Peyer's patch (tissue), 4 donors: ENCODE measurements around the gene BLTP3A. TPM values are rescaled to one million over a fixed set of nuclear protein-coding genes. Genes with fewer than 3 reads are reported as not detected.
"Not testable (repeated sequence)": the region's sequence is repeated elsewhere in the genome, so short reads cannot be mapped to it uniquely, and the experiment has no call there.

Source experiments
- DNase-seq, 3 donors: peaks; one replicate each; pipeline ENCODE4 v3.0.0-alpha.2; 2017 to 2019
- H3K27ac ChIP-seq, 4 donors: fragments of 200-600 bp; sonication (generic); one replicate each; pipeline ENCODE4 v1.5.1; 2016 to 2019
- H3K27me3 ChIP-seq, 2 donors: fragments of 200-600 bp; sonication (generic); one replicate each; pipeline ENCODE4 v1.5.1; 2019
- H3K36me3 ChIP-seq, 3 donors: fragments of 200-600 bp; sonication (generic); one replicate each; pipeline ENCODE4 v1.5.1; 2016 to 2019
- H3K4me1 ChIP-seq, 4 donors: fragments of 200-600 bp; sonication (generic); one replicate each; pipeline ENCODE4 v1.5.1; 2016 to 2019
- H3K4me3 ChIP-seq, 4 donors: fragments of 200-600 bp; sonication (generic); 1 replicate in 3 of 4; 2 replicates in 1 of 4; pipeline ENCODE4 v1.5.1; 2016 to 2019; ENCODE audit warnings: mild to moderate bottlenecking in 1 of 4
- H3K9me3 ChIP-seq, 4 donors: fragments of 200-600 bp; sonication (generic); one replicate each; pipeline ENCODE4 v1.5.1; 2016 to 2019; ENCODE audit warnings: mild to moderate bottlenecking in 1 of 4
- CTCF ChIP-seq, 6 experiments: fragments of 450-650 bp in 4 of 6; fragments of 200-600 bp in 2 of 6; sonication (generic) in 1 of 6; IDR thresholded peaks; one replicate each; pipeline ENCODE4 v1.5.1; 2017 to 2019; ENCODE audit warnings: antibody characterized with exemption in 6 of 6, mild to moderate bottlenecking in 3 of 6, moderate library complexity in 1 of 6
- POLR2A ChIP-seq, 2 donors: fragments of 450-650 bp; IDR thresholded peaks; one replicate each; pipeline ENCODE4 v1.5.1; 2017; ENCODE audit warnings: antibody characterized with exemption in 2 of 2, mild to moderate bottlenecking in 2 of 2, moderate library complexity in 2 of 2
- total RNA-seq, 4 donors: library from RNA; depleted of rRNA; stranded (reverse); fragments of >200 nt; gene quantifications; one replicate each; pipeline ENCODE4 v1.1.0, GENCODE V29; 2016

BLTP3A gene
- total RNA-seq, 4 donors from 2014 or later = 10.2 to 13.2 (median 10.9) TPM

- no peaks in the 10 kb centered on the region for H3K9me3 ChIP-seq
- DNase-seq = no peak
- TF ChIP-seq CTCF (IDR thresholded peaks at IDR 0.05) (no peak), POLR2A (IDR thresholded peaks at IDR 0.05) (no peak)
- H3K27ac ChIP-seq = no peak overlapping the region
- H3K4me3 ChIP-seq = no peak overlapping the region
- H3K4me1 ChIP-seq = no peaks in the 10 kb centered on the region
- peaks cover 0 to 63% (median 0%) of the 10 kb centered on the region in 3 donors for H3K36me3 ChIP-seq
- H3K27me3 ChIP-seq = no peaks in the 10 kb centered on the region
Measured at GRCh38 chr6:34774967-34775366, 16.9 kb upstream of the BLTP3A start.

- not testable (repeated sequence) for H3K27ac ChIP-seq
Measured at GRCh38 chr6:34785375-34785774, 6.5 kb upstream of the BLTP3A start.

GRCh38 chr6:34787152-34787551 lies 4.7 kb upstream of the BLTP3A start:
- DNase-seq, H3K4me1 ChIP-seq, H3K9me3 ChIP-seq, H3K36me3 ChIP-seq, H3K27me3 ChIP-seq, H3K27ac ChIP-seq, H3K4me3 ChIP-seq: not testable (repeated sequence)

More at GRCh38 chr6:34785375-34785774, 6.5 kb upstream of the BLTP3A start:
- H3K4me3 ChIP-seq, H3K36me3 ChIP-seq, H3K27me3 ChIP-seq, DNase-seq, H3K4me1 ChIP-seq, H3K9me3 ChIP-seq: not testable (repeated sequence)

- no peak for TF ChIP-seq POLR2A (IDR thresholded peaks at IDR 0.05)
- TF ChIP-seq CTCF (IDR thresholded peaks at IDR 0.05) = no peak
- Histone ChIP-seq H3K4me3 (no peak overlapping the region), H3K9me3 (no peaks in the 10 kb centered on the region), H3K36me3 (no peaks in the 10 kb centered on the region), H3K27me3 (no peaks in the 10 kb centered on the region), H3K27ac (no peak overlapping the region), H3K4me1 (peaks cover 0 to 13% (median 1%) of the 10 kb centered on the region in 4 donors)
- DNase-seq = no peak
Measured at GRCh38 chr6:34788111-34788510, 3.8 kb upstream of the BLTP3A start.

- H3K36me3 ChIP-seq = no peaks in the 10 kb centered on the region
- H3K4me3 ChIP-seq = peak overlapping the region; percentile 73 to 98 (median 94)
- DNase-seq = peak; percentile 60 to 82 (median 71)
- peaks cover 0 to 17% (median 2%) of the 10 kb centered on the region in 4 donors for H3K4me1 ChIP-seq
- H3K27ac ChIP-seq = peak overlapping the region; percentile 86 to 91 (median 90)
- TF ChIP-seq CTCF (IDR thresholded peaks at IDR 0.05) (no peak), POLR2A (IDR thresholded peaks at IDR 0.05) (no peak)
- no peaks in the 10 kb centered on the region for H3K27me3 ChIP-seq
- no peaks in the 10 kb centered on the region for H3K9me3 ChIP-seq
Measured at GRCh38 chr6:34791164-34791700, 651 bp upstream of the BLTP3A start.

GRCh38 chr6:34792605-34793500 lies 970 bp downstream of the BLTP3A start:
- Histone ChIP-seq H3K9me3 (no peaks in the 10 kb centered on the region), H3K36me3 (no peaks in the 10 kb centered on the region), H3K27me3 (no peaks in the 10 kb centered on the region), H3K27ac (peak overlapping the region; percentile 86 to 91 (median 90)), H3K4me3 (peak overlapping the region; percentile 73 to 98 (median 94)), H3K4me1 (peaks cover 0 to 17% (median 2%) of the 10 kb centered on the region in 4 donors)
- TF ChIP-seq CTCF (IDR thresholded peaks at IDR 0.05) (no peak), POLR2A (IDR thresholded peaks at IDR 0.05) (no peak)
- DNase-seq = peak in 2 of 3 donors; percentile 22 to 54
